GM12801 (cell line): ENCODE results near the gene SGK1.

Source experiments
- CTCF ChIP-seq: IDR thresholded peaks from one replicate; pipeline ENCODE4 v1.5.1; 2011; ENCODE audit warnings: control low read depth; ENCODE audit not compliant: insufficient read length; ENCODE audit errors: extremely low read depth

The SGK1 gene

GRCh38 chr6:134317471-134318131, at the start of gene SGK1:
TSS of gene SGK1 (minus strand) at chr6:134318112. CDS start at chr6:134317460, 652 bp downstream.
- TF ChIP-seq CTCF = no peak

GRCh38 chr6:134363323-134364039, 45.6 kb upstream of the SGK1 start:
- TF ChIP-seq CTCF = no peak

- no peak for TF ChIP-seq CTCF
These were observed 43.1 kb upstream of the SGK1 start for GRCh38 chr6:134361011-134361410.

GRCh38 chr6:134359302-134359701, 41.4 kb upstream of the SGK1 start:
- TF ChIP-seq CTCF = no peak

GRCh38 chr6:134358320-134358719, 40.4 kb upstream of the SGK1 start:
- TF ChIP-seq CTCF = no peak

- no peak for TF ChIP-seq CTCF
These were observed 39.1 kb upstream of the SGK1 start for GRCh38 chr6:134357022-134357487.

- TF ChIP-seq CTCF = no peak
These were observed 38.5 kb upstream of the SGK1 start for GRCh38 chr6:134356405-134356804.
